Metanephros (tissue), 1 donor: ENCODE measurements around the gene HACL1. TPM values are rescaled to one million over a fixed set of nuclear protein-coding genes. Genes with fewer than 3 reads are reported as not detected.

Experiments used
- total RNA-seq: library from RNA; depleted of rRNA; stranded (reverse); fragments of >200 nt; gene quantifications from one replicate; pipeline ENCODE4 v1.2.3, GENCODE V29; 2014

The HACL1 gene
- total RNA-seq = 21.1 TPM

DNA sequence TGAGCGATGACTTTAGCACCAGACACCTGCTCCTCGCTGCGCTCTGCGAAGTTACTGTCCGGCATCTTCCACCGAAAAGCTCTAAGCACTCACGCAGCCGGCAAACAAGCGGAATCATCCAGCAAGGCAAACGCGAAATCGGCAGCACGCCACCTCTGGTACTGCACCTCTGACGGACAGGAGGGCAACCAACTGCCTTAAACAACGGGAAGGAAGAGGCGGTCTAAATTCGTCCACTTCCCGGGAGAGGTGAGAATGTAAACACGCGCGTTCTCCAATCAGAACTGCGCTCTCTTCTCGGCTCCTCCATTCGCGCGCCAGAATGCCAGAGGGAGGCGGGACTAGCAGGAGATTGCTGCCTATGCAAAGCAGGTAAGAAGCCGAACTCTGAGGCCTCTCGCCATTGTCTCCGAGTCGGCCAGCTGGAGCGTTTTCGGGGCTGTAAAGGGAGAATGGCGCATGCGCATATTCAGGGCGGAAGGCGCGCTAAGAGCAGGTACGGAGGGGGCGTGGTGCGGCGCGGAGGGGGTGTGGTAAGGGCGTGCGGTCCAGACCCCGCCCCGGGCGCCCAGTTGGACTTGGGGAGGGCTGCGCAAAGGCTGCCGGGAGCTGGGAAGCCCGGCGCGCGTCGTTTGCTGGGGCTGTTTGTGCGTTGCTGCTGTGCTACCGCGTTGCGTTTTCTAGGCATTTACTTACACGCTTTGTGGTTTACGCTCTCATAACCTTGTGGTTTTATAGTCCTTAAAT is at the start of gene HACL1, which contains the start of gene BTD:
HACL1 (minus strand) TSS at position 171 of the 747 bp plus-strand sequence; CDS start at position 65, 106 bp downstream.
BTD (plus strand) TSS at position 347 of the 747 bp plus-strand sequence. CDS start 33,695 bp downstream, outside the sequence.

DNA sequence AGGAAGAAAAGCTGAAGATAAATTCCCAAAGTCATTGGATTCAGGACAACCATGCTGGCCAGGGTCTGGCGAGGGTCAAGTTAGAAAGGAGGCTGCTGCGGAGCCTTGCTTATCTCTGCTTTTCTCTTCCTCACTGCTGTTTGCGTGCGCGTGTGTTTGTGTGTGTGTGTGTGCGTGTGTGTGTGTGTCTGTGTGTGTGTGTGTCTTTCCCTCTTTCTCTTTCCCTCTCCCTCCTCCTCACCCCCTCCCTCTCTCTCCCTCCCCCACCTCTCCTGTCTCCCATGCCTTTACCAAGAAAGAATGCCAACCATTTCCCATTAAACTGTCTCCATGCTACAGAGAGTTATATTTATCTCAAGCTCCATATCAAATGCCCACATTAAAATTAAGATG is 79.8 kb downstream of the HACL1 start, which contains the start of gene COLQ:
COLQ (minus strand) TSS at position 134 of the 393 bp plus-strand sequence; CDS start at position 53, 81 bp downstream.

Other genes starting within 250 kb of the HACL1 start
- 35.4 TPM for gene METTL6, start 174.0 kb downstream of the HACL1 start, total RNA-seq
- 17.3 TPM for gene EAF1, start 174.0 kb downstream of the HACL1 start, total RNA-seq
- gene COLQ, start 79.9 kb downstream of the HACL1 start, total RNA-seq = 10.6 TPM
- gene BTD, start 176 bp upstream of the HACL1 start, total RNA-seq = 28.7 TPM
- 54.7 TPM for gene ANKRD28, start 196.4 kb upstream of the HACL1 start, total RNA-seq